Fibroblast of lung (primary cell): Measurements from ENCODE around the gene BANF2.

Experiments
- EZH2 ChIP-seq: IDR thresholded peaks from 2 replicates; pipeline ENCODE4 v1.5.1; 2012; ENCODE audit warnings: low read length, control low read depth, mild to moderate bottlenecking; ENCODE audit errors: missing control alignments
- TF ChIP-seq, protein P1 (sequence below), 2 donors: IDR thresholded peaks in 1 of 2; conservative IDR thresholded peaks in 1 of 2; 1 replicate in 1 of 2; 2 replicates in 1 of 2; pipeline ENCODE4 v1.5.1; 2011 to 2012; ENCODE audit warnings: low read length in 2 of 2, control low read depth in 1 of 2, inconsistent platforms in 1 of 2, low read depth in 1 of 2, mild to moderate bottlenecking in 1 of 2

- TF ChIP-seq, protein P1, sequence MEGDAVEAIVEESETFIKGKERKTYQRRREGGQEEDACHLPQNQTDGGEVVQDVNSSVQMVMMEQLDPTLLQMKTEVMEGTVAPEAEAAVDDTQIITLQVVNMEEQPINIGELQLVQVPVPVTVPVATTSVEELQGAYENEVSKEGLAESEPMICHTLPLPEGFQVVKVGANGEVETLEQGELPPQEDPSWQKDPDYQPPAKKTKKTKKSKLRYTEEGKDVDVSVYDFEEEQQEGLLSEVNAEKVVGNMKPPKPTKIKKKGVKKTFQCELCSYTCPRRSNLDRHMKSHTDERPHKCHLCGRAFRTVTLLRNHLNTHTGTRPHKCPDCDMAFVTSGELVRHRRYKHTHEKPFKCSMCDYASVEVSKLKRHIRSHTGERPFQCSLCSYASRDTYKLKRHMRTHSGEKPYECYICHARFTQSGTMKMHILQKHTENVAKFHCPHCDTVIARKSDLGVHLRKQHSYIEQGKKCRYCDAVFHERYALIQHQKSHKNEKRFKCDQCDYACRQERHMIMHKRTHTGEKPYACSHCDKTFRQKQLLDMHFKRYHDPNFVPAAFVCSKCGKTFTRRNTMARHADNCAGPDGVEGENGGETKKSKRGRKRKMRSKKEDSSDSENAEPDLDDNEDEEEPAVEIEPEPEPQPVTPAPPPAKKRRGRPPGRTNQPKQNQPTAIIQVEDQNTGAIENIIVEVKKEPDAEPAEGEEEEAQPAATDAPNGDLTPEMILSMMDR (conservative IDR thresholded peaks at IDR 0.05 in 1 of 2, IDR thresholded peaks at IDR 0.05 in 1 of 2; ENCODE audit: low read depth in 1 of 2, low read length in 2 of 2) = no peak
- TF ChIP-seq EZH2 = no peak
These were observed 11.5 kb downstream of the BANF2 start for GRCh38 chr20:17711267-17711627.
